ENCODE results near the gene RALGAPA2. TPM values are rescaled to one million over a fixed set of nuclear protein-coding genes. Genes with fewer than 3 reads are reported as not detected.

The RALGAPA2 gene
- total RNA-seq (28.8 TPM), polyA plus RNA-seq (1 to 10 TPM; 4.7 to 6.4 (median 5.5) TPM)

GRCh38 chr20:20712474-20713243, at the start of gene RALGAPA2:
RALGAPA2 (minus strand) TSS chr20:20712644; CDS start chr20:20712480, 164 bp downstream.
- H3K27ac Mint-ChIP-seq = peak within 1 kb of the TSS; percentile 95 to 97 (median 97)
- H3K27me3 Mint-ChIP-seq = peaks cover 4% of the 10 kb centered on the region
- H3K27ac ChIP-seq (ENCODE audit: insufficient read depth, low read length, poor library complexity, severe bottlenecking) = peak within 1 kb of the TSS; percentile 90
- no peaks in the 10 kb centered on the region for H3K9me3 ChIP-seq (ENCODE audit: control insufficient read depth in 2 of 2, low read length in 2 of 2)
- DNase-seq (peak; percentile 91 to 97 (median 95)), ATAC-seq (ENCODE audit: low read depth in 2 of 2) (peak; percentile 96)
- peak within 1 kb of the TSS; percentile 73 for H3K4me3 ChIP-seq (ENCODE audit: low read depth, low read length)
- peaks cover 0 to 2% (median 0%) of the 10 kb centered on the region in 7 donors for H3K9me3 Mint-ChIP-seq
- H3K36me3 ChIP-seq (ENCODE audit: control insufficient read depth, insufficient read depth, low read length) = no peaks in the 10 kb centered on the region
- peaks cover 18 to 39% (median 28%) of the 10 kb centered on the region in 4 donors for H3K4me1 Mint-ChIP-seq
- H3K4me3 Mint-ChIP-seq = peak within 1 kb of the TSS; percentile 94 to 98 (median 96)
- H3K36me3 Mint-ChIP-seq = peaks cover 3% of the 10 kb centered on the region
- H3K27me3 ChIP-seq (ENCODE audit: control insufficient read depth, insufficient read depth, low read length) = no peaks in the 10 kb centered on the region
- H3K4me1 ChIP-seq (ENCODE audit: control insufficient read depth, insufficient read depth, low read length, poor library complexity, severe bottlenecking) = peaks cover 28% of the 10 kb centered on the region

- H3K27me3 Mint-ChIP-seq = peaks cover 28% of the 10 kb centered on the region
- H3K36me3 ChIP-seq (ENCODE audit: control insufficient read depth, insufficient read depth, low read length) = no peaks in the 10 kb centered on the region
- ATAC-seq (ENCODE audit: low read depth in 2 of 2) (no peak), DNase-seq (no peak)
- no peak overlapping the region for H3K27ac Mint-ChIP-seq
- H3K9me3 Mint-ChIP-seq = no peaks in the 10 kb centered on the region
- no peak overlapping the region for H3K4me3 Mint-ChIP-seq
- H3K4me3 ChIP-seq (ENCODE audit: low read depth, low read length) = no peak overlapping the region
- no peak overlapping the region for H3K27ac ChIP-seq (ENCODE audit: insufficient read depth, low read length, poor library complexity, severe bottlenecking)
- H3K9me3 ChIP-seq (ENCODE audit: control insufficient read depth in 2 of 2, low read length in 2 of 2) = no peaks in the 10 kb centered on the region
- no peaks in the 10 kb centered on the region for H3K36me3 Mint-ChIP-seq
- H3K27me3 ChIP-seq (ENCODE audit: control insufficient read depth, insufficient read depth, low read length) = no peaks in the 10 kb centered on the region
- no peaks in the 10 kb centered on the region for H3K4me1 ChIP-seq (ENCODE audit: control insufficient read depth, insufficient read depth, low read length, poor library complexity, severe bottlenecking)
- no peaks in the 10 kb centered on the region for H3K4me1 Mint-ChIP-seq
Measured at GRCh38 chr20:20761301-20761700, 48.9 kb upstream of the RALGAPA2 start.

- no peaks in the 10 kb centered on the region for H3K27me3 ChIP-seq (ENCODE audit: control insufficient read depth, insufficient read depth, low read length)
- Mint-ChIP-seq H3K27me3 (peaks cover 24% of the 10 kb centered on the region), H3K4me3 (no peak overlapping the region), H3K4me1 (peaks cover 0 to 4% (median 0%) of the 10 kb centered on the region in 4 donors), H3K36me3 (no peaks in the 10 kb centered on the region), H3K27ac (no peak overlapping the region), H3K9me3 (no peaks in the 10 kb centered on the region)
- H3K27ac ChIP-seq (ENCODE audit: insufficient read depth, low read length, poor library complexity, severe bottlenecking) = no peak overlapping the region
- no peak for ATAC-seq (ENCODE audit: low read depth in 2 of 2)
- H3K4me3 ChIP-seq (ENCODE audit: low read depth, low read length) = no peak overlapping the region
- H3K4me1 ChIP-seq (ENCODE audit: control insufficient read depth, insufficient read depth, low read length, poor library complexity, severe bottlenecking) = no peaks in the 10 kb centered on the region
- no peaks in the 10 kb centered on the region for H3K9me3 ChIP-seq (ENCODE audit: control insufficient read depth in 2 of 2, low read length in 2 of 2)
- no peaks in the 10 kb centered on the region for H3K36me3 ChIP-seq (ENCODE audit: control insufficient read depth, insufficient read depth, low read length)
- no peak for DNase-seq
Measured at GRCh38 chr20:20759132-20759531, 46.7 kb upstream of the RALGAPA2 start.

GRCh38 chr20:20755674-20756319, 43.4 kb upstream of the RALGAPA2 start:
- H3K27me3 ChIP-seq (ENCODE audit: control insufficient read depth, insufficient read depth, low read length) = no peaks in the 10 kb centered on the region
- no peak overlapping the region for H3K4me3 ChIP-seq (ENCODE audit: low read depth, low read length)
- peaks cover 12% of the 10 kb centered on the region for H3K27me3 Mint-ChIP-seq
- DNase-seq (no peak), ATAC-seq (ENCODE audit: low read depth in 2 of 2) (no peak)
- no peak overlapping the region for H3K27ac Mint-ChIP-seq
- no peaks in the 10 kb centered on the region for H3K9me3 ChIP-seq (ENCODE audit: control insufficient read depth in 2 of 2, low read length in 2 of 2)
- no peaks in the 10 kb centered on the region for H3K36me3 Mint-ChIP-seq
- H3K4me3 Mint-ChIP-seq = no peak overlapping the region
- no peaks in the 10 kb centered on the region for H3K4me1 ChIP-seq (ENCODE audit: control insufficient read depth, insufficient read depth, low read length, poor library complexity, severe bottlenecking)
- no peak overlapping the region for H3K27ac ChIP-seq (ENCODE audit: insufficient read depth, low read length, poor library complexity, severe bottlenecking)
- no peaks in the 10 kb centered on the region for H3K36me3 ChIP-seq (ENCODE audit: control insufficient read depth, insufficient read depth, low read length)
- peaks cover 0 to 2% (median 0%) of the 10 kb centered on the region in 7 donors for H3K9me3 Mint-ChIP-seq
- H3K4me1 Mint-ChIP-seq = peaks cover 0 to 4% (median 0%) of the 10 kb centered on the region in 4 donors

GRCh38 chr20:20755231-20755630, 42.8 kb upstream of the RALGAPA2 start:
- no peak for ATAC-seq (ENCODE audit: low read depth in 2 of 2)
- Mint-ChIP-seq H3K36me3 (no peaks in the 10 kb centered on the region), H3K27me3 (peaks cover 11% of the 10 kb centered on the region), H3K4me3 (no peak overlapping the region), H3K27ac (no peak overlapping the region), H3K4me1 (peaks cover 0 to 4% (median 0%) of the 10 kb centered on the region in 4 donors), H3K9me3 (peaks cover 0 to 2% (median 0%) of the 10 kb centered on the region in 7 donors)
- Histone ChIP-seq H3K27me3 (ENCODE audit: control insufficient read depth, insufficient read depth, low read length) (no peaks in the 10 kb centered on the region), H3K4me3 (ENCODE audit: low read depth, low read length) (no peak overlapping the region), H3K27ac (ENCODE audit: insufficient read depth, low read length, poor library complexity, severe bottlenecking) (no peak overlapping the region), H3K9me3 (ENCODE audit: control insufficient read depth in 2 of 2, low read length in 2 of 2) (no peaks in the 10 kb centered on the region), H3K36me3 (ENCODE audit: control insufficient read depth, insufficient read depth, low read length) (no peaks in the 10 kb centered on the region), H3K4me1 (ENCODE audit: control insufficient read depth, insufficient read depth, low read length, poor library complexity, severe bottlenecking) (no peaks in the 10 kb centered on the region)
- no peak for DNase-seq

- H3K27me3 Mint-ChIP-seq = peaks cover 9% of the 10 kb centered on the region
- H3K27ac ChIP-seq (ENCODE audit: insufficient read depth, low read length, poor library complexity, severe bottlenecking) = no peak overlapping the region
- H3K4me1 ChIP-seq (ENCODE audit: control insufficient read depth, insufficient read depth, low read length, poor library complexity, severe bottlenecking) = no peaks in the 10 kb centered on the region
- peaks cover 0 to 2% (median 0%) of the 10 kb centered on the region in 7 donors for H3K9me3 Mint-ChIP-seq
- H3K27me3 ChIP-seq (ENCODE audit: control insufficient read depth, insufficient read depth, low read length) = no peaks in the 10 kb centered on the region
- peaks cover 0 to 4% (median 0%) of the 10 kb centered on the region in 4 donors for H3K4me1 Mint-ChIP-seq
- no peaks in the 10 kb centered on the region for H3K36me3 ChIP-seq (ENCODE audit: control insufficient read depth, insufficient read depth, low read length)
- no peaks in the 10 kb centered on the region for H3K9me3 ChIP-seq (ENCODE audit: control insufficient read depth in 2 of 2, low read length in 2 of 2)
- H3K27ac Mint-ChIP-seq = no peak overlapping the region
- ATAC-seq (ENCODE audit: low read depth in 2 of 2) (no peak), DNase-seq (no peak)
- no peak overlapping the region for H3K4me3 Mint-ChIP-seq
- H3K4me3 ChIP-seq (ENCODE audit: low read depth, low read length) = no peak overlapping the region
- no peaks in the 10 kb centered on the region for H3K36me3 Mint-ChIP-seq
Measured at GRCh38 chr20:20754714-20755113, 42.3 kb upstream of the RALGAPA2 start.

GRCh38 chr20:20752712-20753111, 40.3 kb upstream of the RALGAPA2 start:
- Histone ChIP-seq H3K27ac (ENCODE audit: insufficient read depth, low read length, poor library complexity, severe bottlenecking) (no peak overlapping the region), H3K4me1 (ENCODE audit: control insufficient read depth, insufficient read depth, low read length, poor library complexity, severe bottlenecking) (no peaks in the 10 kb centered on the region), H3K27me3 (ENCODE audit: control insufficient read depth, insufficient read depth, low read length) (peaks cover 2% of the 10 kb centered on the region), H3K36me3 (ENCODE audit: control insufficient read depth, insufficient read depth, low read length) (no peaks in the 10 kb centered on the region), H3K4me3 (ENCODE audit: low read depth, low read length) (no peak overlapping the region), H3K9me3 (ENCODE audit: control insufficient read depth in 2 of 2, low read length in 2 of 2) (peaks cover 0 to 15% of the 10 kb centered on the region in 2 experiments)
- Mint-ChIP-seq H3K27ac (peak overlapping the region in 1 of 3 donors; percentile 17), H3K4me1 (peaks cover 0 to 4% (median 0%) of the 10 kb centered on the region in 4 donors), H3K4me3 (no peak overlapping the region), H3K36me3 (no peaks in the 10 kb centered on the region), H3K27me3 (peaks cover 5% of the 10 kb centered on the region), H3K9me3 (peaks cover 0 to 9% (median 2%) of the 10 kb centered on the region in 7 donors)
- DNase-seq (no peak), ATAC-seq (ENCODE audit: low read depth in 2 of 2) (no peak)

All from CD4-positive, CD25-positive, alpha-beta regulatory T cell (primary cell).